ENCODE results near the gene DPEP2NB. TPM values are rescaled to one million over a fixed set of nuclear protein-coding genes. Genes with fewer than 3 reads are reported as not detected.
A peak's percentile ranks its signal among the peaks of the same experiment; 100 is the strongest.

The DPEP2NB gene
- total RNA-seq, 1 donor from 2014 or later: not detected

DNA sequence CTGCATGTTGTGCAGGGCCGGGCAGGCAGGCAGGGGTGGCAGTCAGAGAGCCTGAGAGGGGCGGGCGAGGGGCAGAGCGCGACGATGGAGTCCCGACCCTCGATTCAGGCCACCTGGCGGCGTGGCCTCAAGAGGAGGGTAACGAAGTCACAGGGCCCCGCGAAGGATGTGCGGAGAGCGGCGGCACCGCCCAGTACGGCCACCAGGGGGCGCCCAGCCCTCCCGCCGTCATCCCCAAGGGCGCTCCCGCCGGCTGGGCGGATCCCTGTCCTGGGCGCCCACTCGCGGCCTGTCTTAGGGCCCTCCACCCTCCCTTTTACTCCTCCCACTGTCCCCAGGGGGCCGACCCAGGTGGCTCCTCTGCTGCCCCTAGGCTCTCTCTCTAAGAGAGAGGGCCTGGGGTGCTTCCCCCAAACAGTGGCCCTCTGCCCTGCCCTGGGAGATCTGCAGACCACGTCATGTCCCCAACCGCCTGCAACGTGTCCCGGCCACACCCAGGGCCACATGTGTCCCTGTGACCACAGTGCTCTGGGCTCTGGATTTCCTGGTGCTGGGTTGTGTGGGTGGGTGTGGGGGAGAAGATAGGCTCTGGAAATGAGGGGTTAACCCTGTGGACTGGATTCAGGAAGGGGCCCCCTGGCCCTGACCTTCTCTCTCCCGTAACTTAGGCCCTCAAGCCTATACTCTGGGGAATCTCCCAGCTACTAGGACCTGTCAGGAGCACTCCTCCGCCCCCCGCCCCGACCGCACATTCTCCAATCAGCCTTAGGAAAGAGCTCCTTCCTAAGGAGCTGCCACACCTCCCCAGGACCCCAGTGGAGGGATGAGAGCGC is 22.3 kb downstream of the DPEP2NB start:
- no peak overlapping the region for H3K9ac ChIP-seq (ENCODE audit: low read length)
- H3K27ac ChIP-seq (ENCODE audit: low read depth, low read length): no peak overlapping the region
- no peak overlapping the region for H3K4me3 ChIP-seq (ENCODE audit: insufficient read depth, low read depth, low read length)
- DNase-seq (ENCODE audit: low read depth) (peak; percentile 16), FAIRE-seq (no peak)
- peak overlapping the region; percentile 77 for H3K4me2 ChIP-seq (ENCODE audit: low read length)
- H3K4me3 Mint-ChIP-seq (ENCODE audit: unreplicated experiment): no peak overlapping the region
- TF ChIP-seq, protein P1, sequence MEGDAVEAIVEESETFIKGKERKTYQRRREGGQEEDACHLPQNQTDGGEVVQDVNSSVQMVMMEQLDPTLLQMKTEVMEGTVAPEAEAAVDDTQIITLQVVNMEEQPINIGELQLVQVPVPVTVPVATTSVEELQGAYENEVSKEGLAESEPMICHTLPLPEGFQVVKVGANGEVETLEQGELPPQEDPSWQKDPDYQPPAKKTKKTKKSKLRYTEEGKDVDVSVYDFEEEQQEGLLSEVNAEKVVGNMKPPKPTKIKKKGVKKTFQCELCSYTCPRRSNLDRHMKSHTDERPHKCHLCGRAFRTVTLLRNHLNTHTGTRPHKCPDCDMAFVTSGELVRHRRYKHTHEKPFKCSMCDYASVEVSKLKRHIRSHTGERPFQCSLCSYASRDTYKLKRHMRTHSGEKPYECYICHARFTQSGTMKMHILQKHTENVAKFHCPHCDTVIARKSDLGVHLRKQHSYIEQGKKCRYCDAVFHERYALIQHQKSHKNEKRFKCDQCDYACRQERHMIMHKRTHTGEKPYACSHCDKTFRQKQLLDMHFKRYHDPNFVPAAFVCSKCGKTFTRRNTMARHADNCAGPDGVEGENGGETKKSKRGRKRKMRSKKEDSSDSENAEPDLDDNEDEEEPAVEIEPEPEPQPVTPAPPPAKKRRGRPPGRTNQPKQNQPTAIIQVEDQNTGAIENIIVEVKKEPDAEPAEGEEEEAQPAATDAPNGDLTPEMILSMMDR (IDR thresholded peaks at IDR 0.05; ENCODE audit: insufficient read depth, low read depth, low read length): peak; percentile 65
- no peak for TF ChIP-seq EZH2 (IDR thresholded peaks at IDR 0.05; ENCODE audit: insufficient read depth, low read length)
- no peaks in the 10 kb centered on the region for H3K79me2 ChIP-seq (ENCODE audit: insufficient read depth, low read length)
- no peaks in the 10 kb centered on the region for H4K20me1 ChIP-seq (ENCODE audit: insufficient read depth, low read length)
- peaks cover 34% of the 10 kb centered on the region for H3K27me3 Mint-ChIP-seq (ENCODE audit: low read depth, unreplicated experiment)
- no peaks in the 10 kb centered on the region for H3K36me3 ChIP-seq (ENCODE audit: insufficient read depth, low read length)
- no peaks in the 10 kb centered on the region for H3K27me3 ChIP-seq (ENCODE audit: insufficient read depth, low read length)
- H3K36me3 Mint-ChIP-seq (ENCODE audit: low read depth, unreplicated experiment): peaks cover 2% of the 10 kb centered on the region
- H3K9me3 ChIP-seq (ENCODE audit: insufficient read depth, low read depth, low read length): no peaks in the 10 kb centered on the region
- no peaks in the 10 kb centered on the region for H3K4me1 ChIP-seq (ENCODE audit: insufficient read depth, low read length)
- H3K27ac Mint-ChIP-seq (ENCODE audit: unreplicated experiment): no peak overlapping the region
- H3K9me3 Mint-ChIP-seq (ENCODE audit: unreplicated experiment): no peaks in the 10 kb centered on the region
- H2AFZ ChIP-seq (ENCODE audit: low read depth, low read length): peak overlapping the region; percentile 59
- H3K4me1 Mint-ChIP-seq (ENCODE audit: low read depth, unreplicated experiment): peaks cover 2% of the 10 kb centered on the region

DNA sequence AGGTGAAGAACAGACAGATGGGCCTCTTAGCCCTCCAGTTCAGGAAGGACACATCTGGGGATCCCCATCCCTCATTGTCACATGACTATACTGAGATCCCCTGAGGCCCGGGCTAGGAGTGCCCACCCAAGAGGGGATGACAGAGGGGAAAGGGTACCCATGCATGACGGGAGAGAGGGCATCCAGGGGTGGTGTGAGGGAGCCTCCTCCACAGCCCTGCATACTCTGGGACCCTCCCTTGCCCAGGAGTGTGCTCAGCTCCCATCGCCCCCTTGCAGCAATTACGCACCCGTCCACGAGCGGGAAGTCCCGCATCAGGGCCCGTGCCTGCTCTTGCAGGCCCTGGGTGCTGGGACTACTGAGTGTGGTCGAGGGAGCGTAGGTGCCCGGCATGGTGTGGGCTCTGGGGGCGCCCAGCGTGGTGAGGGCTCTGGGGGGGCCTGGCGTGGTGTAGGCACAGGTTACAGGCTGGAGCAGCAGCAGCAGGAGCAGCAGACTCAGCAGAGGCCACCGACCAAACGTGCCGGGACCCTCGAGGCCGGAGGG is 23.0 kb downstream of the DPEP2NB start:
- no peak overlapping the region for H3K4me3 ChIP-seq (ENCODE audit: insufficient read depth, low read depth, low read length)
- H3K27ac ChIP-seq (ENCODE audit: low read depth, low read length): no peak overlapping the region
- Mint-ChIP-seq H3K27ac (ENCODE audit: unreplicated experiment) (no peak overlapping the region), H3K4me1 (ENCODE audit: low read depth, unreplicated experiment) (peaks cover 5% of the 10 kb centered on the region), H3K27me3 (ENCODE audit: low read depth, unreplicated experiment) (peaks cover 34% of the 10 kb centered on the region), H3K4me3 (ENCODE audit: unreplicated experiment) (no peak overlapping the region), H3K36me3 (ENCODE audit: low read depth, unreplicated experiment) (peaks cover 4% of the 10 kb centered on the region), H3K9me3 (ENCODE audit: unreplicated experiment) (no peaks in the 10 kb centered on the region)
- H2AFZ ChIP-seq (ENCODE audit: low read depth, low read length): peak overlapping the region; percentile 59
- H3K79me2 ChIP-seq (ENCODE audit: insufficient read depth, low read length): no peaks in the 10 kb centered on the region
- TF ChIP-seq, protein P1 (IDR thresholded peaks at IDR 0.05; ENCODE audit: insufficient read depth, low read depth, low read length): no peak
- TF ChIP-seq EZH2 (IDR thresholded peaks at IDR 0.05; ENCODE audit: insufficient read depth, low read length): no peak
- H3K4me2 ChIP-seq (ENCODE audit: low read length): peak overlapping the region; percentile 30
- H3K27me3 ChIP-seq (ENCODE audit: insufficient read depth, low read length): no peaks in the 10 kb centered on the region
- H3K9me3 ChIP-seq (ENCODE audit: insufficient read depth, low read depth, low read length): no peaks in the 10 kb centered on the region
- H4K20me1 ChIP-seq (ENCODE audit: insufficient read depth, low read length): no peaks in the 10 kb centered on the region
- no peak for FAIRE-seq
- no peaks in the 10 kb centered on the region for H3K4me1 ChIP-seq (ENCODE audit: insufficient read depth, low read length)
- no peak overlapping the region for H3K9ac ChIP-seq (ENCODE audit: low read length)
- DNase-seq (ENCODE audit: low read depth): no peak
- H3K36me3 ChIP-seq (ENCODE audit: insufficient read depth, low read length): no peaks in the 10 kb centered on the region

DNA sequence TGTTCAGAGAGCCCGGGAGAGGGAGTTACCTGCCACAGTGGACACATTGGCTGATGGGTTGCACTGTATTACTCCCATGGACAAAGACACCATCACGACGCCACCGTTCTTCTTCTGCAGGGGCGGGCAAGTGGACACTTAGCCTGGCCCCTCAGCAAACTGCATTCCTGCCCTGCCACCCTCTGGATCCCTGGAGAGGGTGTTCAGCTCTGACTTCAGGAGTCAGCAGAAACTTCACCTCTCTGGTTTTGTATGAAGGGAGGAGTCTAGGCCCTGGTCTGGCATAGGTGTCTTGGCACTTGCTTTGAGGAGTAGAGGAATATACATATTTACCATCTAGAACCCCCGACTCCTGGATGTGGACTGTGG is 25.7 kb downstream of the DPEP2NB start:
- peaks cover 4% of the 10 kb centered on the region for H3K36me3 Mint-ChIP-seq (ENCODE audit: low read depth, unreplicated experiment)
- H3K4me3 Mint-ChIP-seq (ENCODE audit: unreplicated experiment): no peak overlapping the region
- FAIRE-seq (no peak), DNase-seq (ENCODE audit: low read depth) (no peak)
- H3K9me3 Mint-ChIP-seq (ENCODE audit: unreplicated experiment): peaks cover 2% of the 10 kb centered on the region
- H3K27ac Mint-ChIP-seq (ENCODE audit: unreplicated experiment): no peak overlapping the region
- H3K27me3 Mint-ChIP-seq (ENCODE audit: low read depth, unreplicated experiment): peaks cover 39% of the 10 kb centered on the region
- peaks cover 14% of the 10 kb centered on the region for H3K4me1 Mint-ChIP-seq (ENCODE audit: low read depth, unreplicated experiment)
- H3K4me2 ChIP-seq (ENCODE audit: low read length): no peak overlapping the region
- H3K4me1 ChIP-seq (ENCODE audit: insufficient read depth, low read length): no peaks in the 10 kb centered on the region
- H3K9ac ChIP-seq (ENCODE audit: low read length): no peak overlapping the region
- H3K79me2 ChIP-seq (ENCODE audit: insufficient read depth, low read length): no peaks in the 10 kb centered on the region
- no peak overlapping the region for H2AFZ ChIP-seq (ENCODE audit: low read depth, low read length)
- no peak overlapping the region for H3K4me3 ChIP-seq (ENCODE audit: insufficient read depth, low read depth, low read length)
- TF ChIP-seq, protein P1 (IDR thresholded peaks at IDR 0.05; ENCODE audit: insufficient read depth, low read depth, low read length): no peak
- TF ChIP-seq EZH2 (IDR thresholded peaks at IDR 0.05; ENCODE audit: insufficient read depth, low read length): no peak
- no peaks in the 10 kb centered on the region for H3K27me3 ChIP-seq (ENCODE audit: insufficient read depth, low read length)
- no peaks in the 10 kb centered on the region for H3K36me3 ChIP-seq (ENCODE audit: insufficient read depth, low read length)
- no peaks in the 10 kb centered on the region for H4K20me1 ChIP-seq (ENCODE audit: insufficient read depth, low read length)
- H3K9me3 ChIP-seq (ENCODE audit: insufficient read depth, low read depth, low read length): no peaks in the 10 kb centered on the region
- H3K27ac ChIP-seq (ENCODE audit: low read depth, low read length): no peak overlapping the region
